IPS-18c (cell line): ENCODE measurements around the gene TMEM50A.
"Not testable (repeated sequence)": the region's sequence is repeated elsewhere in the genome, so short reads cannot be mapped to it uniquely, and the experiment has no call there.

Experiments used
- H3K4me3 ChIP-seq: 2 replicates; pipeline ENCODE4 v1.7.0; 2013; ENCODE audit warnings: low read depth, mild to moderate bottlenecking, low read length, moderate library complexity; ENCODE audit not compliant: insufficient read depth
- H3K9me3 ChIP-seq: one replicate; pipeline ENCODE4 v1.6.1; 2013; ENCODE audit warnings: mild to moderate bottlenecking, low read length, moderate library complexity; ENCODE audit not compliant: control insufficient read depth, insufficient read depth

The TMEM50A gene

GRCh38 chr1:25338188-25338981 lies at the start of gene TMEM50A:
TSS of gene TMEM50A (plus strand) at chr1:25338334. CDS start at chr1:25340487, 2,153 bp downstream.
- no peaks in the 10 kb centered on the region for H3K9me3 ChIP-seq
- H3K4me3 ChIP-seq: peak within 1 kb of the TSS; percentile 96

- H3K4me3 ChIP-seq, H3K9me3 ChIP-seq: not testable (repeated sequence)
Measured at GRCh38 chr1:25288573-25289101, 49.5 kb upstream of the TMEM50A start.

GRCh38 chr1:25290043-25290442 lies 48.1 kb upstream of the TMEM50A start:
- H3K9me3 ChIP-seq: not testable (repeated sequence)

GRCh38 chr1:25293426-25293825 lies 44.7 kb upstream of the TMEM50A start:
- not testable (repeated sequence) for H3K9me3 ChIP-seq, H3K4me3 ChIP-seq

More at GRCh38 chr1:25290043-25290442, 48.1 kb upstream of the TMEM50A start:
- not testable (repeated sequence) for H3K4me3 ChIP-seq

- H3K4me3 ChIP-seq, H3K9me3 ChIP-seq: not testable (repeated sequence)
Measured at GRCh38 chr1:25294889-25295826, 43.0 kb upstream of the TMEM50A start.

- not testable (repeated sequence) for H3K4me3 ChIP-seq, H3K9me3 ChIP-seq
Measured at GRCh38 chr1:25296501-25296900, 41.6 kb upstream of the TMEM50A start.

- H3K9me3 ChIP-seq, H3K4me3 ChIP-seq: not testable (repeated sequence)
Measured at GRCh38 chr1:25300729-25301128, 37.4 kb upstream of the TMEM50A start.

- H3K9me3 ChIP-seq, H3K4me3 ChIP-seq: not testable (repeated sequence)
Measured at GRCh38 chr1:25302330-25302729, 35.8 kb upstream of the TMEM50A start.

- H3K9me3 ChIP-seq, H3K4me3 ChIP-seq: not testable (repeated sequence)
Measured at GRCh38 chr1:25304936-25305335, 33.2 kb upstream of the TMEM50A start.

GRCh38 chr1:25308168-25308567 lies 30.0 kb upstream of the TMEM50A start:
- not testable (repeated sequence) for H3K9me3 ChIP-seq, H3K4me3 ChIP-seq

GRCh38 chr1:25309085-25309484 lies 29.0 kb upstream of the TMEM50A start:
- H3K4me3 ChIP-seq, H3K9me3 ChIP-seq: not testable (repeated sequence)

GRCh38 chr1:25309486-25309885 lies 28.6 kb upstream of the TMEM50A start:
- not testable (repeated sequence) for H3K9me3 ChIP-seq

GRCh38 chr1:25312806-25313470 lies 25.2 kb upstream of the TMEM50A start:
- H3K4me3 ChIP-seq, H3K9me3 ChIP-seq: not testable (repeated sequence)

More at GRCh38 chr1:25309486-25309885, 28.6 kb upstream of the TMEM50A start:
- H3K4me3 ChIP-seq: not testable (repeated sequence)

GRCh38 chr1:25320314-25320938 lies 17.7 kb upstream of the TMEM50A start:
- H3K9me3 ChIP-seq, H3K4me3 ChIP-seq: not testable (repeated sequence)

- not testable (repeated sequence) for H3K9me3 ChIP-seq, H3K4me3 ChIP-seq
Measured at GRCh38 chr1:25322127-25322526, 16.0 kb upstream of the TMEM50A start.

- not testable (repeated sequence) for H3K4me3 ChIP-seq
Measured at GRCh38 chr1:25324407-25324806, 13.7 kb upstream of the TMEM50A start.

More at GRCh38 chr1:25324407-25324806, 13.7 kb upstream of the TMEM50A start:
- not testable (repeated sequence) for H3K9me3 ChIP-seq
